K562 (cell line): ENCODE data around the gene SFXN3. TPM values are rescaled to one million over a fixed set of nuclear protein-coding genes. Genes with fewer than 3 reads are reported as not detected.
A peak's percentile ranks its signal among the peaks of the same experiment; 100 is the strongest.

ENCODE experiments used
- ATAC-seq: fragments of 200-7000 bp; cut with Tn5 transposase; 3 replicates; pipeline ENCODE4 v1.9.1; 2020; ENCODE audit warnings: moderate library complexity
- BruUV-seq: library from RNA; stranded (reverse); fragments of 400-500 nt; replicated peaks from 2 replicates; lab custom pipeline; 2021; lab: Mats Ljungman, UMichigan
- CTCF ChIA-PET: fragments of 300-600 bp; formaldehyde crosslinking; extraction: SDS; loops from one replicate; lab custom pipeline; 2021; ENCODE audit warnings: low intra/inter-chr PET ratio; lab: Yijun Ruan, JAX
- POLR2A ChIA-PET: fragments of 300-600, 350-650 bp; sonication (Branson Sonifier 250); formaldehyde crosslinking; extraction: SDS; loops from one replicate; lab custom pipeline; 2021; ENCODE audit warnings: antibody characterized with exemption, inconsistent platforms; lab: Yijun Ruan, JAX
- DNase-seq, 4 experiments: peaks; one replicate each; pipeline versions ENCODE4 v3.0.0 to v3.0.0-alpha.2; 2011 to 2018; ENCODE audit warnings: low spot score in 3 of 4, mixed read lengths in 3 of 4; ENCODE audit errors: extremely low read depth in 1 of 4
- FAIRE-seq: peaks from 2 replicates; lab custom pipeline; 2011; peaks lifted over from hg19 to GRCh38; lab: Jason Lieb, UNC
- H2AFZ ChIP-seq: 2 replicates; pipeline ENCODE4 v1.6.0; 2011; ENCODE audit warnings: low read depth, low read length, control low read depth, inconsistent platforms
- H3K27ac ChIP-seq: fragments of 200-600 bp; 3 replicates; pipeline ENCODE4 v1.8.0; 2011; ENCODE audit warnings: low read depth, mild to moderate bottlenecking, control low read depth, inconsistent platforms, low read length, moderate library complexity, mixed read lengths; ENCODE audit errors: extremely low read depth
- H3K27me3 ChIP-seq, 2 experiments: fragments of 300-600 bp in 1 of 2; 2 replicates in 1 of 2; 3 replicates in 1 of 2; pipeline versions ENCODE4 v1.6.0 to v1.8.0; 2011; ENCODE audit warnings: inconsistent platforms in 2 of 2, low read length in 2 of 2, mild to moderate bottlenecking in 1 of 2, mixed read lengths in 1 of 2, moderate library complexity in 1 of 2; ENCODE audit not compliant: control insufficient read depth in 2 of 2, insufficient read depth in 2 of 2
- H3K36me3 ChIP-seq: fragments of 300-600 bp; 3 replicates; pipeline ENCODE4 v1.8.0; 2011; ENCODE audit warnings: mild to moderate bottlenecking, low read length, inconsistent platforms; ENCODE audit not compliant: control insufficient read depth, insufficient read depth
- H3K4me1 ChIP-seq, 2 experiments: fragments of 200-600 bp in 1 of 2; replicated peaks in 1 of 2; 2 replicates in 1 of 2; 3 replicates in 1 of 2; pipeline versions ENCODE4 v1.5.1 to v1.8.0; 2011; ENCODE audit warnings: inconsistent platforms in 2 of 2, low read length in 2 of 2, mild to moderate bottlenecking in 1 of 2, mixed read lengths in 1 of 2, moderate library complexity in 1 of 2; ENCODE audit not compliant: control insufficient read depth in 2 of 2, insufficient read depth in 2 of 2
- H3K4me2 ChIP-seq: 2 replicates; pipeline ENCODE4 v1.6.1; 2011; ENCODE audit warnings: low read length, control low read depth, inconsistent platforms, mixed read lengths; ENCODE audit not compliant: insufficient read depth
- H3K4me3 ChIP-seq: fragments of 200-600 bp; sonication (generic), shearing (Covaris generic); 2 replicates; pipeline ENCODE4 v1.5.1; 2016; ENCODE audit warnings: control low read depth, inconsistent platforms
- H3K79me2 ChIP-seq: fragments of 200-600 bp; 3 replicates; pipeline ENCODE4 v1.8.0; 2011; ENCODE audit warnings: low read length, inconsistent platforms; ENCODE audit not compliant: control insufficient read depth, insufficient read depth
- H3K9ac ChIP-seq, 2 experiments: 2 replicates each; pipeline versions ENCODE4 v1.6.0 to v1.6.1; 2011; ENCODE audit warnings: low read depth in 2 of 2, low read length in 2 of 2, control low read depth in 1 of 2, inconsistent platforms in 1 of 2, mild to moderate bottlenecking in 1 of 2, mixed read lengths in 1 of 2; ENCODE audit not compliant: insufficient read depth in 1 of 2
- H3K9me1 ChIP-seq: one replicate; pipeline ENCODE4 v1.6.0; 2011; ENCODE audit warnings: inconsistent platforms, mild to moderate bottlenecking, low read length, moderate library complexity; ENCODE audit not compliant: control insufficient read depth, insufficient read depth
- H3K9me3 ChIP-seq: replicated peaks from 2 replicates; pipeline ENCODE4 v1.5.1; 2011; ENCODE audit warnings: low read depth, low read length, inconsistent platforms; ENCODE audit not compliant: control insufficient read depth, insufficient read depth
- H4K20me1 ChIP-seq: replicated peaks from 2 replicates; pipeline ENCODE4 v1.6.1; 2011; ENCODE audit warnings: low read length, inconsistent platforms, mixed read lengths; ENCODE audit not compliant: control insufficient read depth, insufficient read depth
- CTBP1 ChIP-seq: fragments of 450-650 bp; IDR thresholded peaks from 2 replicates; pipeline ENCODE4 v1.6.1; 2016; ENCODE audit warnings: borderline replicate concordance
- GATAD2A ChIP-seq: fragments of 450-650 bp; IDR thresholded peaks from 2 replicates; pipeline ENCODE4 v1.6.1; 2017
- KHSRP ChIP-seq: fragments of 450-650 bp; IDR thresholded peaks from 2 replicates; pipeline ENCODE4 v1.6.1; 2017
- RAD51 ChIP-seq: fragments of 450-650 bp; IDR thresholded peaks from 2 replicates; pipeline ENCODE4 v1.7.1; 2016; ENCODE audit warnings: low read depth, mild to moderate bottlenecking, borderline replicate concordance
- RBBP5 ChIP-seq: fragments of 200-600 bp; sonication (generic); IDR thresholded peaks from 2 replicates; pipeline ENCODE4 v1.6.1; 2012; ENCODE audit warnings: borderline replicate concordance, mild to moderate bottlenecking, low read length, control low read depth, inconsistent platforms; ENCODE audit not compliant: insufficient read depth, poor library complexity, severe bottlenecking
- RFX5 ChIP-seq: IDR thresholded peaks from 2 replicates; pipeline ENCODE4 v1.6.1; 2011; ENCODE audit warnings: low read depth, mild to moderate bottlenecking, improper control_type of control experiment, low read length
- SNRNP70 ChIP-seq: fragments of 200-400 bp; formaldehyde crosslinking; optimal IDR thresholded peaks from 2 replicates; pipeline ENCODE3; 2017; ENCODE audit warnings: low read depth, low read length
- SRF ChIP-seq, 2 experiments: fragments of 250-450, 450-650 bp in 1 of 2; sonication (Bioruptor Pico) in 1 of 2; sonication (generic) in 1 of 2; formaldehyde crosslinking; IDR thresholded peaks; 2 replicates each; pipeline versions ENCODE4 v1.5.0 to v1.5.1; 2020 to 2022; ENCODE audit warnings: mild to moderate bottlenecking in 1 of 2, missing genetic modification reagents in 1 of 2
- TFE3 ChIP-seq: fragments of 450-650 bp; formaldehyde crosslinking; IDR thresholded peaks from 2 replicates; pipeline ENCODE4 v1.4.0; 2020; ENCODE audit warnings: mild to moderate bottlenecking, mixed read lengths
- TRIM24 ChIP-seq, 2 experiments: fragments of 450-650 bp; IDR thresholded peaks; 2 replicates each; pipeline ENCODE4 v1.6.1; 2016
- ZFP91 ChIP-seq: sonication (generic); formaldehyde crosslinking; IDR thresholded peaks from 2 replicates; pipeline ENCODE4 v1.8.0; 2022; ENCODE audit warnings: mild to moderate bottlenecking, missing genetic modification reagents
- ZNF124 ChIP-seq: sonication (generic); formaldehyde crosslinking; IDR thresholded peaks from 2 replicates; pipeline ENCODE4 v1.8.1; 2022; ENCODE audit warnings: missing genetic modification reagents
- ZNF395 ChIP-seq: fragments of 200-800 bp; sonication (Bioruptor generic); IDR thresholded peaks from 2 replicates; pipeline ENCODE4 v1.6.1; 2017; ENCODE audit warnings: missing genetic modification characterization, missing compliant biosample characterization
- WGBS: fragments of 100-300 bp; shearing (Covaris generic); methylation state at CpG from one replicate; pipeline ENCODE4 v1.1.6; 2016; ENCODE audit warnings: low coverage, mixed read lengths; ENCODE audit not compliant: insufficient coverage; ENCODE audit errors: missing lambda C conversion rate; 5-methylcytosine and 5-hydroxymethylcytosine counted together
- in situ Hi-C: fragments of 300-500 bp; cut with MboI; formaldehyde crosslinking; loops from 4 replicates; pipeline ENCODE4 v1.15.0; 2018; ENCODE audit warnings: inconsistent platforms, mixed read lengths
- intact Hi-C: fragments of 100-400 bp; cut with micrococcal nuclease; formaldehyde crosslinking; loops from 2 replicates; pipeline ENCODE4 v1.14.2; 2022
- polyA plus RNA-seq, 8 experiments: library from polyadenylated mRNA; depleted of rRNA in 4 of 8; stranded (reverse) in 5 of 8; unstranded in 3 of 8; fragments of >200 nt; fragmentation: Nextera tagmentation in 2 of 8; fragmentation: Illumina TruSeq in 1 of 8; extraction: Ambion mirVana in 2 of 8; extraction: Trizol in 1 of 8; gene quantifications; 2 replicates each; pipeline versions ENCODE4 v1.2.1 to v1.2.3, GENCODE V29; 2011 to 2014; ENCODE audit warnings: inconsistent platforms in 1 of 8, missing spikeins in 1 of 8
- total RNA-seq, 7 experiments: library from RNA; depleted of rRNA in 6 of 7; stranded (reverse); fragments of >200 nt in 6 of 7; fragmentation: Illumina TruSeq in 2 of 7; extraction: Trizol in 2 of 7; gene quantifications; 2 replicates each; pipeline versions ENCODE4 v1.2.1 to v1.2.3, GENCODE V29; 2011 to 2021; ENCODE audit warnings: low replicate concordance in 1 of 7
- TF ChIP-seq, protein P1 (sequence below), 2 experiments: fragments of 200-800 bp in 1 of 2; sonication (Bioruptor generic) in 1 of 2; sonication (generic) in 1 of 2; formaldehyde crosslinking in 1 of 2; IDR thresholded peaks in 1 of 2; conservative IDR thresholded peaks in 1 of 2; 2 replicates each; pipeline versions ENCODE4 v1.5.0 to v1.6.1; 2016 to 2020; ENCODE audit warnings: missing compliant biosample characterization in 1 of 2, missing genetic modification characterization in 1 of 2, missing genetic modification reagents in 1 of 2

The SFXN3 gene
- total and polyA plus RNA-seq, 9 of the 15 experiments (the other 6 are each of a cell fraction or from before 2014, with no cell fraction given), result 0.24 to 4.6 (median 0.86) TPM

- Histone ChIP-seq H2AFZ (peak overlapping the region; percentile 86), H3K4me2 (peak overlapping the region; percentile 100), H3K27ac (peak overlapping the region; percentile 93), H3K36me3 (peaks cover 33% of the 10 kb centered on the region; the same call in 2 of the 3 replicates), H3K9me3 (no peaks in the 10 kb centered on the region), H3K9me1 (no peaks in the 10 kb centered on the region), H4K20me1 (no peaks in the 10 kb centered on the region), H3K79me2 (peaks cover 58% of the 10 kb centered on the region), H3K4me1 (peaks cover 26 to 72% of the 10 kb centered on the region in 2 experiments; a peak in 4 of 5 replicates), H3K27me3 (no peaks in the 10 kb centered on the region), H3K9ac (peak overlapping the region; percentile 85 to 90), H3K4me3 (peak overlapping the region; percentile 76)
- BruUV-seq, result no TSS peak
- DNase-seq, result peak; percentile 57 to 83 (median 72)
- CTCF ChIA-PET, result interaction anchor here (9.3 kb wide), 1 partner anchor 15 kb away, joined by 150 read pairs; no protein-coding TSS in a partner anchor
- in situ Hi-C loops (loop anchor here (25.0 kb wide), 1 partner anchor 1040 kb away; no protein-coding TSS in a partner anchor), intact Hi-C loops (loop anchor here (1.0 kb wide), 1 partner anchor 14 kb away; no protein-coding TSS in a partner anchor)
- POLR2A ChIA-PET, result interaction anchor here (0.6 to 1.0 kb wide), 2 partner anchors 9 to 11 kb away, joined by 3 to 4 read pairs; no protein-coding TSS in a partner anchor
- ATAC-seq, result peak; percentile 75
- 0% methylated on average over 25 of the region's 66 CpGs for WGBS
- peak; percentile 11 for FAIRE-seq
- 0 out of 2 replicates have a peak, but pooled peaks have one; percentile 26 for TF ChIP-seq CTBP1
- TF ChIP-seq RBBP5, result peak; percentile 38
- TF ChIP-seq RAD51, result peak; percentile 23; the same call in 1 of the 2 replicates
- TF ChIP-seq, protein P1, sequence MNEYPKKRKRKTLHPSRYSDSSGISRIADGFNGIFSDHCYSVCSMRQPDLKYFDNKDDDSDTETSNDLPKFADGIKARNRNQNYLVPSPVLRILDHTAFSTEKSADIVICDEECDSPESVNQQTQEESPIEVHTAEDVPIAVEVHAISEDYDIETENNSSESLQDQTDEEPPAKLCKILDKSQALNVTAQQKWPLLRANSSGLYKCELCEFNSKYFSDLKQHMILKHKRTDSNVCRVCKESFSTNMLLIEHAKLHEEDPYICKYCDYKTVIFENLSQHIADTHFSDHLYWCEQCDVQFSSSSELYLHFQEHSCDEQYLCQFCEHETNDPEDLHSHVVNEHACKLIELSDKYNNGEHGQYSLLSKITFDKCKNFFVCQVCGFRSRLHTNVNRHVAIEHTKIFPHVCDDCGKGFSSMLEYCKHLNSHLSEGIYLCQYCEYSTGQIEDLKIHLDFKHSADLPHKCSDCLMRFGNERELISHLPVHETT (CRISPR knock-in tag; conservative IDR thresholded peaks at IDR 0.05 in 1 of 2, IDR thresholded peaks at IDR 0.05 in 1 of 2), result peak in 1 of 2 experiments; percentile 47; a peak in 2 of 4 replicates
- no peak for TF ChIP-seq ZFP91 (CRISPR knock-in tag)
- TF ChIP-seq SRF (CRISPR knock-in tag; IDR thresholded peaks at IDR 0.05), result no peak
- no peak for TF ChIP-seq TRIM24 (IDR thresholded peaks at IDR 0.05)
- TF ChIP-seq TFE3, result peak; percentile 40; the same call in 1 of the 2 replicates
- 0 out of 2 replicates have a peak, but pooled peaks have one; percentile 59 for TF ChIP-seq GATAD2A
- no peak for TF ChIP-seq SNRNP70
- no peak for TF ChIP-seq KHSRP
- no peak for TF ChIP-seq ZNF395 (CRISPR knock-in tag)
- TF ChIP-seq RFX5, result no peak
- no peak for TF ChIP-seq ZNF124 (CRISPR knock-in tag)
Measured at GRCh38 chr10:100997360-100998182, 33.5 kb upstream of the SFXN3 start.
